DND-41 (cell line): ENCODE data around the gene POU2F3.

Experiments used
- CTCF ChIP-seq: IDR thresholded peaks from 2 replicates; pipeline ENCODE4 v1.5.1; 2012; ENCODE audit warnings: borderline replicate concordance, low read length, moderate library complexity, mild to moderate bottlenecking; ENCODE audit not compliant: poor library complexity, severe bottlenecking; ENCODE audit errors: extremely low read depth
- EZH2 ChIP-seq: IDR thresholded peaks from 3 replicates; pipeline ENCODE4 v1.6.1; 2012; ENCODE audit warnings: borderline replicate concordance, low read depth, mild to moderate bottlenecking, moderate library complexity, low read length, inconsistent platforms; ENCODE audit not compliant: severe bottlenecking

GRCh38 chr11:120243221-120243620, 3.3 kb downstream of the POU2F3 start:
- TF ChIP-seq CTCF (no peak), EZH2 (no peak)
